Stimulated activated naive CD8-positive, alpha-beta T cell treated with anti-CD3 and anti-CD28 coated beads, Interleukin-15, amount 100 ng/mL, for 72 hours (primary cell): Measurements from ENCODE around the gene ADGRB3.
"Not testable (repeated sequence)": the region's sequence is repeated elsewhere in the genome, so short reads cannot be mapped to it uniquely, and the experiment has no call there.

Experiments used
- ATAC-seq: fragments of 150-1000 bp; cut with Tn5 transposase; 2 replicates; pipeline ENCODE4 v1.10.0; 2021; ENCODE audit warnings: mild to moderate bottlenecking, moderate library complexity
- DNase-seq, 2 donors: peaks; one replicate each; pipeline ENCODE4 v3.0.0; 2021 to 2022
- H3K27ac Mint-ChIP-seq, 2 donors: one replicate each; pipeline ENCODE4 v1.8.0; 2022; ENCODE audit warnings: mild to moderate bottlenecking in 2 of 2, mixed read lengths in 2 of 2, moderate library complexity in 2 of 2
- H3K27me3 Mint-ChIP-seq: one replicate; pipeline ENCODE4 v1.8.0; 2022; ENCODE audit warnings: mixed read lengths
- H3K4me1 Mint-ChIP-seq: one replicate; pipeline ENCODE4 v1.8.0; 2022; ENCODE audit warnings: mild to moderate bottlenecking, mixed read lengths
- H3K4me3 Mint-ChIP-seq, 2 donors: one replicate each; pipeline ENCODE4 v1.8.0; 2022; ENCODE audit warnings: mild to moderate bottlenecking in 2 of 2, mixed read lengths in 2 of 2, moderate library complexity in 1 of 2
- H3K9me3 Mint-ChIP-seq, 2 donors: one replicate each; pipeline ENCODE4 v1.8.0; 2022; ENCODE audit warnings: mixed read lengths in 2 of 2

Gene ADGRB3

GRCh38 chr6:68947721-68948120, 312.6 kb downstream of the ADGRB3 start:
- no peak for ATAC-seq
- H3K27me3 Mint-ChIP-seq = no peaks in the 10 kb centered on the region
- no peak overlapping the region for H3K4me3 Mint-ChIP-seq
- H3K4me1 Mint-ChIP-seq = no peaks in the 10 kb centered on the region
- H3K27ac Mint-ChIP-seq = no peak overlapping the region
- no peaks in the 10 kb centered on the region for H3K9me3 Mint-ChIP-seq
- DNase-seq = no peak

DNA sequence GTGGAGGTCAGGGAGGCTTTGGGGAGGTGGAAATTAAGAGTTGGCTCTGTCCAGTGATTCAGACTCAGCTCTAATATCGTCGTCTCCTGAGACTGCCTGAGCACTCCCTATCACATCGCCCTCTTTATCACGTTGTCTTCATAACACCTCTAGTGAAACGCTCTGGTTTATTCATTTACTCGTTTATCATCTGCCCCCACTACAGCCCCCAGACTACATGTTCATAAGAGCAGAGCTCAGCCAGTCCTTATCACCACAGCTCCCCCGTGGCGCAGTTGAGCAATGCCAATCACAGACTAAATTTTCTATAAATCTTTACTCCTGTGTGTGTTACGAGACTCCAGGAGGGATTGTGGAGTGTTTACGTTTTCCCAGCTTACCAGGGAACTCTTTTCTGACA, 316.2 kb downstream of the ADGRB3 start:
- Mint-ChIP-seq H3K4me3 (no peak overlapping the region), H3K9me3 (no peaks in the 10 kb centered on the region), H3K4me1 (no peaks in the 10 kb centered on the region), H3K27me3 (no peaks in the 10 kb centered on the region), H3K27ac (peak overlapping the region in 1 of 2 donors; percentile 19)
- DNase-seq (no peak), ATAC-seq (no peak)

DNA sequence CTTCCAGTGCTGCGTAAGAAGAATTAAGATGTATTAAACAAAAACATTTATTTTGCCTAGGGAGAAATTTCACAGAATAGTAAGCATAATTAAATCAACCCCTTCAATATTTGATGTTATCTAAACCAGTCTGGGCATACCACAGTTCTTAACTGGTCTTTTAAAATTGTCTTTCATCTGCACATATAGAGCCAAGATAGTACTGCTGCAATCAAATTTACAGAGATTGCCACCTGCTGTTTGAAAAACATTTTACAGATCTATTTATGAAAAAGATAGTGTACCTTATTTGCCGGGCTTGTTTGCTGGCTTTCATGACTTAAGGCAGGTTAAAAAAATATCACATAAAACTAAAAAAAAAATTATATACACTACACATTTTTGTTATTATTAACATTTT, 323.2 kb downstream of the ADGRB3 start:
- Mint-ChIP-seq H3K27ac (no peak overlapping the region), H3K9me3 (no peaks in the 10 kb centered on the region), H3K4me3 (no peak overlapping the region), H3K27me3 (no peaks in the 10 kb centered on the region), H3K4me1 (no peaks in the 10 kb centered on the region)
- DNase-seq = no peak
- no peak for ATAC-seq

GRCh38 chr6:68967549-68968300, 332.6 kb downstream of the ADGRB3 start:
- H3K27ac Mint-ChIP-seq = no peak overlapping the region
- H3K4me3 Mint-ChIP-seq = no peak overlapping the region
- peak; percentile 33 to 44 for DNase-seq
- peaks cover 6% of the 10 kb centered on the region for H3K4me1 Mint-ChIP-seq
- H3K27me3 Mint-ChIP-seq = peaks cover 11% of the 10 kb centered on the region
- ATAC-seq = peak; percentile 54
- no peaks in the 10 kb centered on the region for H3K9me3 Mint-ChIP-seq

DNA sequence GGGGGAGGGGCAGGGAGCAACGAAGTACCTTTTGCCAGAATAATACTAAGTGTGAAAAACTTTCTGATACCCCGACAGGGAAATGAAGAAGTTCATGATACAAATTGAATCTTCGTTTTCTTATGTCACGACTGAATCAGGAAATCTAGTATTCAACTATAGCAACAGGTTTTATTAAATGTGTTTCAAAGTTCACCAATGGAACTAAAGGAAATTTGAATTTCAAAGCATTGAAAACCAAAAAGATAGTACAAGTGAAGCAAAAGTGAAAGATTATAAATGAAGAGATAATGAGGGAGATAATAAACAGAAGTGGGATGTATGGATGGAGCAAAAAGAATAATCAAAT, 333.2 kb downstream of the ADGRB3 start:
- no peak for DNase-seq
- no peak overlapping the region for H3K4me3 Mint-ChIP-seq
- no peak for ATAC-seq
- no peaks in the 10 kb centered on the region for H3K9me3 Mint-ChIP-seq
- peaks cover 11% of the 10 kb centered on the region for H3K27me3 Mint-ChIP-seq
- peaks cover 6% of the 10 kb centered on the region for H3K4me1 Mint-ChIP-seq
- H3K27ac Mint-ChIP-seq = no peak overlapping the region

DNA sequence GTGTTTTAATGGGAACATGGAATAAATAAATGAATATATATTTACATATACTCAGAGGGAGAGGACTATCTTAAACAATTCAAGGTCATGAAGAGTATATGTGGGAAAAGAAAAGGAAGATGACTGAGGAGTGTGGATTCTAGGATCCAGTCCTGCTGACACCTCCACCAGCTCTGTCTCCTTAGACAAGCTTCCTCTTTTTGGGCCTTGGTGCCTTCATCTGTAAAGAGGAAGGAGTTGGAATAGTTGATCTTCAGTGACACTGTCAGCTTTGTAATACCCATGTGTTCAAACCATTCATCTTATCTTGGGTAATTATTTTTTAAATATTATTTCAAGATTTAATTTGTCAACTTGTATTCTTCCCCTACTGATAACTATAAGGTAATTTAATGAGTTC, 338.0 kb downstream of the ADGRB3 start:
- DNase-seq (no peak), ATAC-seq (no peak)
- H3K9me3 Mint-ChIP-seq = no peaks in the 10 kb centered on the region
- no peak overlapping the region for H3K4me3 Mint-ChIP-seq
- no peaks in the 10 kb centered on the region for H3K27me3 Mint-ChIP-seq
- H3K4me1 Mint-ChIP-seq = no peaks in the 10 kb centered on the region
- H3K27ac Mint-ChIP-seq = no peak overlapping the region

DNA sequence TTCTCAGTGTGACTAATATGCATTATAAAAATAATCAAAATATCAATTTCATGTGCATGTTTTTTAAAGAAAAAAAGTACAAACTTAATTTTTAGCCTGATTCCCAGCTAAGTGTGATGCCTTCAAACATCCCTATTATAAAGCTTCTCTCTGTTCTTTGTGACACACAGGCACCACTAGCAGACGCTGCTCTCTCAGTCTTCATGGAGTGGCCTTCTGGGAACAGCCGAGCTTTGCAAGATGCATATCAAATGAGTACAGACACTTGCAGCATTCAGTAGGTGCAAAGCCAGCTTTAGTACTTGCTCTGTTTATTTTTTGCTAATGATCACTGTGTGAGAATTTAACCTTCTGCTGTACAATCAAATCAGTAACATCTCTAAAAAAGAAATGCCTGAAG, 340.0 kb downstream of the ADGRB3 start:
- no peak for ATAC-seq
- H3K27me3 Mint-ChIP-seq = no peaks in the 10 kb centered on the region

GRCh38 chr6:68975816-68976215, 340.7 kb downstream of the ADGRB3 start:
- Mint-ChIP-seq H3K27ac (no peak overlapping the region), H3K9me3 (no peaks in the 10 kb centered on the region), H3K4me3 (no peak overlapping the region), H3K27me3 (no peaks in the 10 kb centered on the region), H3K4me1 (no peaks in the 10 kb centered on the region)
- no peak for DNase-seq
- no peak for ATAC-seq

More for the DNA sequence above, 340.0 kb downstream of the ADGRB3 start:
- Mint-ChIP-seq H3K4me1 (no peaks in the 10 kb centered on the region), H3K4me3 (no peak overlapping the region), H3K9me3 (no peaks in the 10 kb centered on the region), H3K27ac (no peak overlapping the region)
- no peak for DNase-seq

- Mint-ChIP-seq H3K9me3 (no peaks in the 10 kb centered on the region), H3K4me1 (no peaks in the 10 kb centered on the region), H3K27me3 (no peaks in the 10 kb centered on the region), H3K27ac (no peak overlapping the region), H3K4me3 (no peak overlapping the region)
- DNase-seq = no peak
- ATAC-seq = no peak
Measured at GRCh38 chr6:68976260-68976659, 341.2 kb downstream of the ADGRB3 start.

DNA sequence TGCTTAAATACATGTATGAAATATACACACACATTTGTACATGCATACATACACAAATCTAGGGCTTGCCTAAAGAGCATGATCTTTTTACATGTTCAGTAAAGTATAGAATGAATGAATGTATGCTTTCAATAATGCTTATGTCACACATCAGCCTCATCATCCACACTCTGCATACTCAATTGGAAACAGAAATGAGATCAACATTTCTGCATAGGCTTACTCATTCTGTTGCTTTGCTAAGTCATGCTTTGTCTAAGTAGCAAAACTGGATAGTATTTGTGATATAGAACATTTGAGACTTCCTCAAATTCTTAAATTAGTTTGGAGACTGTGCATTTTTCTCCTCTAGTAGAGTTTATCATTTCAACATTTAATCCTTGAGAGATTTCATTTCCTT, 343.3 kb downstream of the ADGRB3 start:
- H3K27ac Mint-ChIP-seq = no peak overlapping the region
- no peak overlapping the region for H3K4me3 Mint-ChIP-seq
- no peak for DNase-seq
- H3K4me1 Mint-ChIP-seq = no peaks in the 10 kb centered on the region
- no peaks in the 10 kb centered on the region for H3K9me3 Mint-ChIP-seq
- no peak for ATAC-seq
- no peaks in the 10 kb centered on the region for H3K27me3 Mint-ChIP-seq

DNA sequence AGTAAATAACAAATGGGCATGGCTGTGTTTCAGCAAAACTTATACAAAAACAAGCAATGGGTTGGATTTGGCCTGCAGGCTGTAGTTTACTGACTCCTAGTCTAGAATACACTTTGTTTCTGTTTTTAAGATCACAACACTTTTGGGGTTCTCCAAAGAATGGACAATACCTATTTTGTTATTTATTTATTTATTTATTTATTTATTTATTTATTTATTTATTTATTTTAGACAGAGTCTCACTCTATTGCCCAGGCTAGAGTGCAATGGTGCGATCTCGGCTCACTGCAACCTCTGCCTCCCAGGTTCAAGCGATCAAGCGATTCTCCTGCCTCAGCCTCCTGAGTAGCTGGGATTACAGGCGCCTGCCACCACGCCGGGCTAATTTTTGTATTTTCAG, 346.6 kb downstream of the ADGRB3 start:
- not testable (repeated sequence) for ATAC-seq, H3K4me3 Mint-ChIP-seq, H3K27me3 Mint-ChIP-seq, H3K9me3 Mint-ChIP-seq, H3K27ac Mint-ChIP-seq, DNase-seq, H3K4me1 Mint-ChIP-seq

- no peaks in the 10 kb centered on the region for H3K4me1 Mint-ChIP-seq
- H3K9me3 Mint-ChIP-seq = no peaks in the 10 kb centered on the region
- no peaks in the 10 kb centered on the region for H3K27me3 Mint-ChIP-seq
- H3K27ac Mint-ChIP-seq = no peak overlapping the region
- no peak overlapping the region for H3K4me3 Mint-ChIP-seq
- DNase-seq (no peak), ATAC-seq (no peak)
Measured at GRCh38 chr6:68988698-68989097, 353.6 kb downstream of the ADGRB3 start.

DNA sequence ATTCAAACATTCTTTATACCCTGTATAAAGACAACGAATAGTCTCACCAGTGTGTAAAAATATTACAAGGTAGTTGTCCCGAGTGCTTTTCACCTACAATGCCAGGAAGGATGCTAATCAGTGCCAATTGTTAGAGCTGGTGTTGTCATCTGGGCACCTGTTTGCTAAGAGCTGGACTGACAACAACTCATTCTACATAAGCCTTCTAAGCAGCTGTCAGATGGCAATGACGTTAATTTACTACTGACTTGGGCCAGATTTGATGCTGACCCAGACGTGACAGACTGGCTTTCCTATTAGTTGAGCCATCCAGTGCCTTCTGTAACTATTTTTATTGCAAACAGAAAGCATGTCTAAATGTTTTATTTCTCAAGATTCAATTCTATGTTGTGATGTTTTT, 355.2 kb downstream of the ADGRB3 start:
- no peaks in the 10 kb centered on the region for H3K27me3 Mint-ChIP-seq

DNA sequence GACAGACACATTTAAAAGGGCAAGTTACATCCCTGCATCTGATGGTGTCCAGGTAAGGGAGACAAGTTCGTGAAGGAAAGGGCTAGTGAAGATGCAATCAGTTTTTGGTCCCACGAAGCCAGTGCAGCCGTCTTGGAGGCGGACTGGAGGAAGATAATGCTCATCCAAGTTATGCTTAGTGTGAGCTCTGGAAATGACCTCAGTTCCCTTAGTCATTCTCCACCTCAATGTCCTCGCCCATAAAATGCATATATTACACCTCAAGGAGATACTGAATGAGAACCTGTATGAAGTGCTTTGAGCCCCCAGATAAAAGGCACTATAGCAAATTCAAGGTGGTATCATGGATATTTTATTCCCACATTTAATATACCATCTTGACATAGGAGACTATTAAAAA, 358.8 kb downstream of the ADGRB3 start:
- H3K27me3 Mint-ChIP-seq = no peaks in the 10 kb centered on the region
- no peak for DNase-seq
- ATAC-seq = no peak
- no peaks in the 10 kb centered on the region for H3K4me1 Mint-ChIP-seq
- peaks cover 0 to 7% of the 10 kb centered on the region in 2 donors for H3K9me3 Mint-ChIP-seq
- H3K27ac Mint-ChIP-seq = no peak overlapping the region
- no peak overlapping the region for H3K4me3 Mint-ChIP-seq

More for the DNA sequence above, 355.2 kb downstream of the ADGRB3 start:
- Mint-ChIP-seq H3K27ac (no peak overlapping the region), H3K4me3 (no peak overlapping the region), H3K4me1 (no peaks in the 10 kb centered on the region), H3K9me3 (no peaks in the 10 kb centered on the region)
- DNase-seq = no peak
- no peak for ATAC-seq

- no peaks in the 10 kb centered on the region for H3K4me1 Mint-ChIP-seq
- ATAC-seq (no peak), DNase-seq (no peak)
- H3K4me3 Mint-ChIP-seq = no peak overlapping the region
- H3K27me3 Mint-ChIP-seq = no peaks in the 10 kb centered on the region
- H3K9me3 Mint-ChIP-seq = peaks cover 0 to 7% of the 10 kb centered on the region in 2 donors
- no peak overlapping the region for H3K27ac Mint-ChIP-seq
Measured at GRCh38 chr6:68994521-68994920, 359.4 kb downstream of the ADGRB3 start.

GRCh38 chr6:69005199-69005598, 370.1 kb downstream of the ADGRB3 start:
- no peaks in the 10 kb centered on the region for H3K27me3 Mint-ChIP-seq
- ATAC-seq (no peak), DNase-seq (no peak)
- H3K9me3 Mint-ChIP-seq = peaks cover 10 to 12% of the 10 kb centered on the region in 2 donors
- H3K4me1 Mint-ChIP-seq = no peaks in the 10 kb centered on the region
- H3K27ac Mint-ChIP-seq = no peak overlapping the region
- no peak overlapping the region for H3K4me3 Mint-ChIP-seq

DNA sequence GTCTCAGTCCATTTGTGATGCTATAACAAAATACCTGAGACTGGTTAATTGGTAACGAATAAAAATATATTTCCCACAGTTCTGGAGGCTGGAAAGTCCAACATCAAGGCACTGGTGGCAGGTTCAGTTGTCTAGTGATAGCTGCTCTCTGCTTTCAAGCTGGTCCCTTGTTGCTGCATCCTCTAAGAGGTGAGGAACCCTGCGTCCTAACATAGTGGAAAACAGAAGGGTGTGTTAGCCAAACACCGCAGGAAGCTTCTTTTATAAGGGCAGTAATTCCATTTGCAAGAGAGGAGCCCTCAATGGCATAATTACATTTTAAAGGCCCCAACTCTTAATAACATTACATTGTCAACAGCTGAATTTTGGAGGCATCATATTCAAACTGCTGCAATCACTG, 372.7 kb downstream of the ADGRB3 start:
- no peak for ATAC-seq
- no peak overlapping the region for H3K4me3 Mint-ChIP-seq

More for the DNA sequence above, 372.7 kb downstream of the ADGRB3 start:
- Mint-ChIP-seq H3K27me3 (no peaks in the 10 kb centered on the region), H3K27ac (no peak overlapping the region), H3K9me3 (peaks cover 11 to 12% of the 10 kb centered on the region in 2 donors), H3K4me1 (no peaks in the 10 kb centered on the region)
- DNase-seq = no peak
